IPS-11a (cell line): ENCODE data around the gene CPAMD8.
A peak's percentile ranks its signal among the peaks of the same experiment; 100 is the strongest.
"Not testable (repeated sequence)": the region's sequence is repeated elsewhere in the genome, so short reads cannot be mapped to it uniquely, and the experiment has no call there.

ENCODE experiments used
- H3K4me3 ChIP-seq: one replicate; pipeline ENCODE4 v1.5.1; 2013; ENCODE audit warnings: low read depth, low read length, control low read depth

CPAMD8 gene

DNA sequence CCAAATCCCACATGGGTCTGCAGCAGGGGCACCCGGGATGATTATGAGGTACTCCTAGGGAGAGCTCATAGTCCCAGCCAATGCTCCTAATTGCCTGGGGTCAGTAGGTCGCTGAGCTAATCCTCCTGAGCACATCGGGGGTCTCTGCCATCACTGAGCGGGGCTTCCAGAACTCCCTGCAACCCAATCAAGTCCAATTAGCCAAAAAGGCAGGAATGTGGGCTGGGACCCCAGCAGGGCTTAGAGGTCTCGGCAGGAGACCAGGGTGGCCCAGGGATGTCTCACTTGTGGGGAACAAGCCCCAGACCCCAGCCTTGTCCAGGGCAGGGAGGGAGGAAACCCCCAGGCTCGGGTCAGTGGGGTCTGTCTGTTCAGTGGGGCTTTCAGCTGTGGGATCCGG is 17.1 kb upstream of the CPAMD8 start:
- H3K4me3 ChIP-seq, result no peak overlapping the region

DNA sequence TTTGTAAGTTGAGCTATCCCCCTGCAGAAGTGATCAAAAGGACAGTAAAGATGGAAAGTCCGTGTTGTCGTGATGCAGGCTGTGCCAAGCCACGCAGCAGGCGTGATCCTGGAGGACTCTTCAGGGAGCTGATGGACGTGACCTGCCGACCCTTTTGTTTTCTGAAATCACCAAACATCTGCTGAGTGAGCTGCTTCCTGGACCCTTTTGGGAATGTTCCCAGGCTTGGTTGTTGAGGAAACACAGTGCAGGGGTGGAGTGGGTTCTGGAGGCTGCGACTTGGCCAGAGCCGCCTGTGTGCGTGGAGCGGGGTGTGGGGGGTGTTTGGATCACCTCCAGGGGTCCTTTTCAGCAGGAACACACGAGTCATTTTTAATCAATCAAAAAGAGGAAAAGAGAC is 15.4 kb upstream of the CPAMD8 start:
- no peak overlapping the region for H3K4me3 ChIP-seq

DNA sequence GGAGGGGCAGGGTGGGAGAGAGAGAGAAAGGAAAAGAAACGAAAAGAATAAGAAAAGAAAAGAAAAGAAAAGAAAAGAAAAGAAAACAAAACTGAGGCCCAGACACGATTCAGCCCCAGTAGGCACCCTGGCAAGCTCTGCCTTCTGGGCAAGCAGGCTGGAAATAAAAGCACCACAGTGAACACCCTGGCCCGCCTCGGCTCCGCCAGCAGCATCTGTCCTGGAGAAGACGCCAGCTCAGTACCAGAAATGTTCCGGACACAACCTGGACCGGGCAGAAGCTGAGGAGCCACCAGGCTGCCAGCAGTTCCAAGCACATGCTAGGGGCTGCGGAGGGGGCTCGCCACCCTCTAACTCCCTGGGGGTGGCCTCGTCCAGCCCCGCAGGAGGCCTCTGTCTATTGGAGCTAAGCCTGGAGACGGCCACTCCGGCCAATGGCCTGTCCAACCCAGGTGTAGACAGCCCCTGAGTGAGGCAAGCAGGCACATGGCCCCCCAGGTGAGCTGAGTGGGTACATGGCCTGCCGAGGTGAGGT is 11.4 kb upstream of the CPAMD8 start:
- no peak overlapping the region for H3K4me3 ChIP-seq

DNA sequence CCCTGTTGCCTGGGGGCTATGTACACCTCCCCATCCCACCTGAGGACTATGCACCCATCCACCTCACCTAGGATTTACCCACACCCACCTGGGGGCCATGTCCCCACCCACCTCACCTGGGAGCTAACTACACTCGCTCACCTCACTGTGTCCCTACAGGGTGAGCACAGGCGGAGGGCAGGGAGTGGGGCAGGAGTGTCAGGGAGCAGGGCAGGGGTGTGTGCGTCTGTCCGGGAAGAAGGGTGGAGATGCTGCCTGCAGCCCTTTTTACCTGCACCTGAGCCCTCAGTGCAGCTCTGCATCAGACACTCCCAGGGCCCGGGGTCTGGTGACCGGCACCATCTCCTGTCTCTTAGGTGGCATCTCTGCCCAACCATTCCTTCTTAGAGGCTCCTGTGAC is 10.6 kb upstream of the CPAMD8 start:
- H3K4me3 ChIP-seq, result no peak overlapping the region

DNA sequence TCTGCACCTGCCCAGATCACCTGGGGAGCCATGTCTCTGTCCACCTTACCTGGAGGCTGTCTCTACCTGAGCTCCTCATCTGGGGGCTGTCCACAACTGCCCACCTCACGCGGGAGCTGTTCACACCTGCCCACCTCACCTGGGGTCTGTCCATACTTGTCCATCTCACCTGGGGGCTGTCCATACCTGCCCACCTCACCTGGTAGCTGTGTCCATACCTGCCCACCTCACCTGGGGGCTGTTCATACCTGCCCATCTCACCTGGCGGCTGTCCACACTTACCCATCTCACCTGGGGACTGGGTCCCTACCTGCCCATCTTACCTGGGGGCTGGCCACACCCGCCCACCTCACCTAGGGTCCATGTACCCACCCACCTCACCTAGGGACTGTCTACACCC is 10.0 kb upstream of the CPAMD8 start:
- no peak overlapping the region for H3K4me3 ChIP-seq

- no peak overlapping the region for H3K4me3 ChIP-seq
Observed at GRCh38 chr19:17035842-17036424, 9.3 kb upstream of the CPAMD8 start.

- H3K4me3 ChIP-seq, result no peak overlapping the region
Observed at GRCh38 chr19:17031741-17032140, 5.1 kb upstream of the CPAMD8 start.

DNA sequence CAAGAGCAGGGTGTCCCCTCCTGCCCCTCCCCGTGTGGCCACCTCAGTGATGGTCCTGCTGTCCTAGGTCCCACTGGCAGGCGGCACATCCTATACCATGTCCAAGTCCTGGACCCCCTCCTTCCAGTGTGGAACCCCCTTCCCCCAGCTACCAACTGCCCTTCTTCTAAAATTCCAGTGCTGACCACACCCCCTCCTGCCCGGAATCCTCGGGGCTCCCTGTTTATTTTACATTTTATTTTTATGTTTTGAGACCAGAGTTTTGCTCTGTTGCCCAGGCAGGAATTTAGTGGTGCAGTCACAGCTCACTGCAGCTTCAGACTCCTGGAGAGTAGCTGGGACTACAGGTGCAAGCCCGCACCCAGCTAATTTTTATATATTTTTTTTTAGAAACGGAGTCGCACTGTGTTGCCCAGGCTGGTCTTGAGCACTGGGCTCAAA is 945 bp upstream of the CPAMD8 start:
- H3K4me3 ChIP-seq, result no peak overlapping the region

DNA sequence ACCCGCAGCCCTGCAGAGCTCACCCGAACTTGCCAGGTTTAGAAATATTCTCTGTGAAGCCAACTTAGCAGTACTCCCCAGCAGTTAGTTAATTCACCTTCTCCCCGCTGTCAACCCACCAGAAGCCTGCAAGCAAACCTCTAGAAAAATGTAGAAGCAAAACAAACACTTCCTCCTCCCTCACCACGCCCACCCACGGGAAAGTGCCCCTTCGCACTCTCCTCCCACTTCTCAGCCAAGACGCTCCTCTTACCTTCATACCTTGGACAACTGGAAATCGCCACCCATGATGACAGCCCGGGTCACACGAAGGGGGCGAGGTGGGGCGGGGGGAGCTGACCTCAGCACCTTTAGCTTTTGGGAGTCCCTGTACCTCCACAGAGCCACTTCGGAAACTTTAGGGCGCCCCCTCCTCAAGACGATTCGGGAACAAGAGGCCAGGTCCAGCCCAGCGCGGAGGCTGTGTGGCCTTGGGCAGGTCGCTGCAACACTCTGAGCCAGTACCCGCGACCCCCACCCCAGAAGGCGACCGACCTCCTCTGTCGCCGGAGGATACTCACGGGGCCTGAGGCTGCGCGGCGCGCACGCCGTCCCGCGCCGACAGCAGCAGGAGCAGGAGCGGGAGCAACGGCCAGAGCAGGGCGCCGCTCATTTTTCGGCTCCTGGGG is 485 bp downstream of the CPAMD8 start:
- H3K4me3 ChIP-seq, result peak overlapping the region; percentile 74

DNA sequence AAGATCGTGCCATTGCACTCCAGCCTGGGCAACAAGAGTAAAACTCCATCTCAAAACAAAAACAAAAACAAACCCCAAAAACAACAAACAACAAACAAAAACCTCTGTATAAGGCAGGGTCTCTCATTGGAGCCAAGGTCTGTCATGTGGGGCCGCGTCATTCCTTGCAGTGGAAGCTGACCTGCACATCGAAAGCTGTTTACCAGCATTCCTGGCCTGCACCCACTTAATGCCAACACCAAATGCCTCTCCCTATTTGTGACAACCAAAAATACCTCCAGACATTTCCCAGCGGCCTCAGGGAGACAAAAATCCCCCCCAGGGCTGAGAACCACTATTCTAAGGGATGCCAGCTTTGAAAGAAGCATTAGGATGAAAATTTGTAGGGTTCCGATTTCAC is 1.2 kb downstream of the CPAMD8 start:
- H3K4me3 ChIP-seq, result peak overlapping the region; percentile 74

GRCh38 chr19:17024941-17025340 is 1.7 kb downstream of the CPAMD8 start:
- not testable (repeated sequence) for H3K4me3 ChIP-seq

- no peak overlapping the region for H3K4me3 ChIP-seq
Observed at GRCh38 chr19:17023805-17024204, 2.8 kb downstream of the CPAMD8 start.

DNA sequence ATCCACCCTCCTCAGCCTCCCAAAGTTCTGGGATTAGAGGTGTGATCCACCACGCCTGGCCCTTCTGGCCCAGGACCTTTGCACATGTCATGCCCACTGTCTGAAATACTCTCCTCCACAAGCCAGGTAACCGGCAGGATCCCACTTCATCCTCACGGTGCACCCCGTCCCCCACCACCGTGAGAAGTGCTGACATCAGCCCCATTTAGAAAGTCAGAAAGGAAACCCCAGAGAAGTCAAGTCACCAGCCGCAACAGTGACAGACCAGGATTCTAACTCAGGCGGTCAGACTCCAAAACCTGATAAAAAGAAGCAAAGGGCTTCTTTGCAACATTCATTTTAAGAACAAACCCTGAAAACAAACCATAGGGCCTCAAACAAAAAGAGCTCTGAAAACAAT is 3.9 kb downstream of the CPAMD8 start:
- no peak overlapping the region for H3K4me3 ChIP-seq

DNA sequence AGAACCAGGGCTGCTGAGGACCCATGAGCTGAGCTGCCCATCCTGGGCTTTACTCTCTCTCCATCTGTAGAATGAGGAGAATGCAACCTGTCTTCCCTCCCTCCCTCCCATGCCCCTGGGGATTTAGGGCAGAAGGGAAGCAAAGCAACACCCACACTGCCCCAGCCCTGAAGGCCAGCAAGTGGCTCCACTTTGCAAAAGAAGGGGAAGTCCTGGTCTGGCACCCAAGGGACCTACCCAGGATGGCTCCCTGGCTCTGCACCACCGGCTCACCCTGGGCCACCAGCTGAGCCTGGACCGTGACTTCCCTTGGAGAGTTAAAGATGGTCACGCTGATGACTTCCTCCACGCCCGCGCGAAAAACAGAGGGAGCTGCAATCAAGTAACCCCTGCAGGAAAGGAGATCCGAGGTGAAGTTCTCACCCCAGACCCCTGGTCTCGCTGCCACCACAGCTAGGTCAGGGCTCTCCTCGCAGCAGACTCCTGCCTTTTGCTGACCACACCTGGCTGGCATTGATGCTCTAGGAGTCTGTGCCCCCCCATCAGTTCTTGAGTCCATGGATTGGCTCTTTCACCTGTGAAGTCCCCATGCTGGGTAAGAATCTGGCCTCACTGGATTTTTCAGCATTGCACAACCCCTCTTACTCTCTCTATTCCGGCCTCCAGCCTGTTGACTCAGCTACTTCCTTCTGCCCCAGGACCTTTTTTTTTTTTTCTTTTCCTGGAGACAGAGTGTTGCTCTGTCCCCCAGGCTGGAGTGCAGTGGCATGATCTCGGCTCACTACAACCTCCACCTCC is 4.6 kb downstream of the CPAMD8 start:
- H3K4me3 ChIP-seq, result no peak overlapping the region

GRCh38 chr19:17021328-17021727 is 5.3 kb downstream of the CPAMD8 start:
- H3K4me3 ChIP-seq, result no peak overlapping the region

- no peak overlapping the region for H3K4me3 ChIP-seq
Observed at GRCh38 chr19:17020823-17021222, 5.8 kb downstream of the CPAMD8 start.

DNA sequence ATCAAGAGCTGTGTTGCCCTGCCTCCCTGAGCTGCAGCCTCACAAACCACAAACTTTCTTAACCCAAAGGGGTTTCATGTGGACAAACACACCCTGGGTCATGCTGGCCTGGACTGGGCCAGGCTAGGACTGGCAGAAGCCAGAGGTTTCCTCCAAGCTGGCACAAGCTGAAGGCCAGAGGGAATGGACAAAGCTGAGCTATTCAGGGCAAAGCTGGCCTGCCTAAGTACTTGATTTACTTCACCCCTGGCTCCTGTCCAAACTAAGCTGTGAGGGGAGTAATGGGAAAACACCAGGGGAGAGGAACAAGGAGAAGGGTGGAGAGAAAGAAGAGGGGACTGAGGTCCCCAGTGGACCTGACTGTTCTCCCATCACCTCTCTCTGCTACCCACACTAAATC is 6.2 kb downstream of the CPAMD8 start:
- H3K4me3 ChIP-seq, result no peak overlapping the region

DNA sequence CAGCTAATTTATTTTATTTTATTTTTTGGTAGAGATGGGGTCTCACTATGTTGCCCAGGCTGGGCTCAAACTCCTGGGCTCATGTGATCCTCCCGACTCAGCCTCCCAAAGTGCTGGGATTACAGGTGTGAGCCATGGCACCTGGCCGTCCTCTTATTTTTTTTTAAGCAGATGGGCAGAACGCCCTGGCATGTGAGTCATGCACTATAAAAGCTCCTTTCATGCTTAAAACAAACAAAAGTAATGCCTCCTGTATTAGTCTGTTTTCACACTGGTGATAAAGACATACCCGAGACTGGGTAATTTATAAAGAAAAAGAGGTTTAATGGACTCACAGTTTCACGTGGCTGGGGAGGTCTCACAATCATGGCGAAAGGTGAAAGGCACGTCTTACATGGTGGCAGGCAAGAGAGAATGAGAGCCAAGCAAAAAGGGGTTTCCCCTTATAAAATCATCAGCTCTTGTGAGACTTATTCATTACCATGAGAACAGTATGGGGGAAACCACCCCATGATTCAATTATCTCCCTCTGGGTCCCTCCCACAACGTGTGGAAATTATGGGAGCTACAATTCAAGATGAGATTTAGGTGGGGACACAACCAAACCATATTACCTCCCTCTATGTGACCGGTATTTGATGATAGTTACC is 12.3 kb downstream of the CPAMD8 start:
- not testable (repeated sequence) for H3K4me3 ChIP-seq

- H3K4me3 ChIP-seq, result no peak overlapping the region
Observed at GRCh38 chr19:17011485-17011884, 15.1 kb downstream of the CPAMD8 start.

DNA sequence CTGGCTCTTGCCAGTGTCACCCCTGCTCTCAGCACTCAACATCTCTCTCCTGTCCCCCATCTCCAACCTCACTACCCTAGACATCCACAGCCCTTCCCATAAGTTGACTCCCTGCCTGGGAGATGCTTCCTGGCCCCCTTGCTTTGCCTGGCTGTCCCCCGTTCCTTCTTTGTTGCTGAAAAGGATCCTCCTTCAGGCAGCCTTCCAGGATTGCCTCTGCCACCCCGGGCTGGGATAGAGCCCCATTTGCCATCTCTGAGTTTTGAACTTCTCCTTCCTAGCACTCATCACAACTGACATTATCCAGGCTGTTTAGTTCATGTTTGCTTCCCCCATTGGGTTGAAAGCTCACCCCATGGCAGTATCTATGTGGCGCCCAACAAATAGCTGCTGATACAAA is 20.0 kb downstream of the CPAMD8 start:
- H3K4me3 ChIP-seq, result no peak overlapping the region

- H3K4me3 ChIP-seq, result no peak overlapping the region
Observed at GRCh38 chr19:17005000-17005399, 21.6 kb downstream of the CPAMD8 start.
